T-helper 2 cell (primary cell): ENCODE measurements around the gene CYTH1.
"Not testable (repeated sequence)": the region's sequence is repeated elsewhere in the genome, so short reads cannot be mapped to it uniquely, and the experiment has no call there.

Experiments
- DNase-seq, 5 experiments: peaks; one replicate each; pipeline versions ENCODE4 v3.0.0 to v3.0.0-alpha.2; 2012 to 2022

CYTH1 gene

DNA sequence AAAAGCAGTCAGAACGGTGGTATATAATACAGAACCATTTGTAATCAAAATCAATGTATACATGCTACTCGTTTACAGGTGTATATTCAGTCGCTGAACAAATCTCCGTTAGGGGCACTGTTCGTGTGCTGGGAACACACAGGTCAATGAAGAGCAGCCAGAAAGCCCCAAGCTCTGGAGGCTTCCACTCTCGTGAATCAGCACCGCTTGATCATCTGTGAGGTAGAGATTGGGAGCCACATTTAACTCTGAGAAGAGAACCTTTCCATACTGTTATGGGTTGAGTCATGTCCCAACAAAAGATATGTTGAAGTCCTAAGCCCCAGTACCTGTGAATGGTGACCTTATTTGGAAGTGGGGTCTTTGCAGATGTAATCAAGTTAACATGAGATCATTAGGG is 5.4 kb upstream of the CYTH1 start:
- no peak for DNase-seq

DNA sequence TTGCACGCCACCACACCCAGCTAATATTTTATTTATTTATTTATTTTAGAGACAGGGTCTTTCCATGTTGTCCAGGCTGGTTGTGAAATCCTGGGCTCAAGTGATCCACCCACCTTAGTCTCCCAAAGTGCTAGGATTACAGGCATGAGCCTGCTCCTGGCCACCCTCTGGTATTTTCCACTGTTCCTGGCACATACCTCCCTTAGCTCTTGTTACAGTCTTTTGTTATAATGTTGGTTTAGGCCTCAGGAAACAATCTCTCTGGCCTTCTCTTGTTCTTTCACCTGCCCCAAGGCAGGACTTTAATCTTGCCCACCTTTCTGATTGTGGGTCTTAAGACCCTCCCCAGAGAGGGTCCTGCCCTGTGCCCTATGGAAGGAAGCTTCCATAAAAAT is 3.6 kb upstream of the CYTH1 start:
- DNase-seq, result no peak

DNA sequence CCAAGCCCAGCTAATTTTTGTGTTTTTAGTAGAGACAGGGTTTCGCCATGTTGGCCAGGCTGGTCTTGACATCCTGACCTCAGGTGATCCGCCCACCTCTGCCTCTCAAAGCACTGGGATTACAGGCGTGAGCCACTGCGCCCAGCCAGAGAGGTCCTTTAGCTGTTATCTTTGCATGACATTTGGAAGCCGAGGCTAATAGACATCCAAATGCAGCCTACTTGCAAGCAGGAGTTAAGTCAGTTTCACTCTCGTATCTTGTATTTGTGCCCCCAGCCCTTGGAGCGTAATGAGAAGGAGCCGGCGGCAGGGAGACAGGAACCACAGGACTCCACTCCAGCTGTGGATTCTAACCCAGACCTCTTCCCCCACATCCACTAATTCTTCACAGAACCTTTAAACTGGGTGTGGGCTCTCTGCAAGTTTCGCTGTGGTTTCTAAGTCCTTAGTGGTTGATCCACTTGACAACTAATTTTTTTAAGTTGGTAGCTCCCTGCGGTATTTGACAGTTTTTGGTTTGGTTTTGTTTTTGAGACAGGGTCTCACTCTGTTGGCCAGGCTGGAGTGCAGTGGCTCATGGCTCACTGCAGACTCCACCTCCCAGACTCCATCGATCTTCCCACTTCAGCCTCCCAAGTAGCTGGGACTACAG is 3.1 kb upstream of the CYTH1 start:
- DNase-seq, result peak in 2 of 5 experiments; percentile 55 to 67

DNA sequence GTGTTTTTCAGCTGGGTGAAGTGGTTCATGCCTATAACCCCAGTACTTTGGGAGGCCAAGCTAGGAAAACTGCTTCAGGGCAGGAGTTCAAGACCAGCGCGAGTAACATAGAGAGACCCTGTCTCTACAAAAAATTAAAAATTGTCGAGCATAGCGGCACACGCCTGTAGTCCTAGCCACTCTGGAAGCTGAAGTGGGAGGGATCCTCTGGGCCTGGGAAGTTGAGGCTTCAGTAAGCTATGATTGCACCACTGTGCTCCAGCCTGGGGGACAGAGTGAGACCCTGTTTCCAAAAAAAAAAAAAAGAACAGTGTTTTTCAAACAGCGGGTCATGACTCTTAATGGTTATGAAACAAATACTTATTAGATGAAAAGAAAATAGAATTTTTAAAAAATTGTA is 2.3 kb upstream of the CYTH1 start:
- DNase-seq, result no peak

DNA sequence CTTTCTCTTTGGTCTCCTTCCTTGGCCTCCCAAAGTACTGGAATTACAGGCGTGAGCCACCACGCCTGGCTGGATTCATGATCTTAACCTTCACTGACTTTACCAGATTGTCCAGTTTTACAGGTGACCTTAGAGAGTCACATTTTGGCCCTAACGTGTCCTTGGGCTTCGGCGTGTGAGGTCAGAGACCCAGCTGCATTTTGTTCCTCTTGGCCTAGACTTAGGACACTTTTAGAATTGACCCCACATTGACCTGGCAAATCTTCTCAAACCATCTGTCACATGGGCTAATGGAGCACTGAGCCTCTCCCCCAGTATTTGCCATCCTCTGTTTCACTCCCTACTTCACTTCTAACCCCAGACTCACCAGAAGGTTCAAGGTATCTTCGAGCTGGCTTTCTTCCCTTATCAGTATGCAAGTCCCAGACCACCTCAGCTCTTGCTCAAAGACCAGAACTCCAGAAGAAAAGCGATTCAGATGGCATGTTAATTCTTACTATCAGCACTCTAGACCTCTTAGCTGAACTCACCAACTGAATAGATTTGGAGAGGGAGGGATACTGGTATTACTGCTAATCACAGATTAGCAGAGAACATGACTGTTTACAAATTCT is 1.7 kb upstream of the CYTH1 start:
- no peak for DNase-seq

DNA sequence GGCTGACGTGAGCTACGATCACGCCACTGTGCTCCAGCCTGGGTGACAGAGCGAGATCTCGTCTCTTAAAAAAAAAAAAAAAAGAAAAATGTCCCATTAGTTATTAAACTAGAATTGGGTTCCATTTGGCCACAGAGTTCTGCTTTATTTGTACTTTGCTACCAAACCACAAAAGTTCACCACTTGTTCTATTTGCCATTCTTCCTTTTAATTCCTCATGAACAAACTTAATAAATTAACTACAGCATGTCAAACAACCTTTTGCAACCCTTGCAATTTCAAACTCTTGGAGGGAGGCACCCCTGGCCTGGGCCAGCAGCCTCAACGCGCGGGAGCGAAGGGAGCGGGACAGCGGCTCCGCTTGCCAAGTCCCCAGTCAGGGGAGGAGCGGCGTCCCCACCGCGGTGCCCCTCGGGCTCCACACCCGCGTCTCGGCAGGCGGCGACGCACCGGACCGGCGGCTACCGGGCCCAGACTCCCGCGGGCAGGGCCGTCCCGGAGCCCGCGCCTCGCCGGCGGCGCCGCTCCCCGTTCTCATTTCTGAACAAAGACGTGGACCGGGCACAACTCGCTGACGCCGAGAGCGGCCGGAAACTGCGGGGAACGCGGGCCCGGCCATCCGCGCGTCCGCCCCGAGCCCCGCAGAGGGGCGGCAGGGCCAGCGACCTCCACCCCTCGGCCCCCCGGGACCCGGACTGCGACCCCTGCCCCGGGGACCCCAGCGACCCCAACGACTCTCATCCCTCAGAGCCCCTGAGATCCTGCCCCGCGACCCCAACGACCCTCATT is 775 bp downstream of the CYTH1 start:
- DNase-seq, result peak in 2 of 5 experiments; percentile 34 to 80

DNA sequence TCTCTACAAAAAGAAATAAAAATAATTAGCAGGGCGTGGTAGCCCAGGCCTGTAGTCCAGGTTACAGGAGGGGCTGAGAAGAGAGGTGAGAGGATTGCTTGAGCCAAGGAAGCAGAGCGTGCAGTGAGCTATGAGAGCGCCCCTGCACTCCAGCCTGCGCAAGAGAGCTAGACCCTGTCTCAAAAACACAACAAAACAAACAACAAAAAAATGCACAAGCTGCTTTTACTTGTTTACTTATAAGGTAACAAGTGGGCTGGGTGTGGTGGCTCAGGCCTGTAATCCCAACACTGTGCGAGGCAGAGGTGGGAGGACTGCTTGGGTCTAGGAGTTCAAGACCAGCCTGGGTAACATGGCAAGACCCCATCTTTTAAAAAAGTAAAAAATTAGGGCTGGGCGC is 1.7 kb downstream of the CYTH1 start:
- DNase-seq, result peak in 1 of 5 experiments; percentile 59

DNA sequence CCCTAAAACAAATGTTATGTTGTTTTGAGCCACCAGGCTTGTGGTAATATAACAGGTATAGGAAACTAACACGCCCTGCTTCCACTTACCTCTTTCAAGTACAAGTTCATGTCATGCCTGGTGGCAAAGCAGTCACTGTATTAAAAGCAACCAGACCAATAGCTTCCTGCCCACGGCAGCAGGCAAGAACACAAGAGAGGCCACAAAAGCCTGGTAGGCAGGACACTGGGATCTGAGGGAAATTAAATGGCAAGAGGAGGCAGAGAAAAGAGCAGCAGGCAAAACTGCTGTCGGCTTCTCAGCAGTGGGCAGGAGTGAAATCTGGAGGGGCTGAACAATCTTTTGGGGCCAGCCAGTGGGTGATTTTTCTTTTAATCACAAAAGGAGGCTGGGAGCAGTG is 2.2 kb downstream of the CYTH1 start:
- peak in 3 of 5 experiments; percentile 52 to 93 (median 69) for DNase-seq

DNA sequence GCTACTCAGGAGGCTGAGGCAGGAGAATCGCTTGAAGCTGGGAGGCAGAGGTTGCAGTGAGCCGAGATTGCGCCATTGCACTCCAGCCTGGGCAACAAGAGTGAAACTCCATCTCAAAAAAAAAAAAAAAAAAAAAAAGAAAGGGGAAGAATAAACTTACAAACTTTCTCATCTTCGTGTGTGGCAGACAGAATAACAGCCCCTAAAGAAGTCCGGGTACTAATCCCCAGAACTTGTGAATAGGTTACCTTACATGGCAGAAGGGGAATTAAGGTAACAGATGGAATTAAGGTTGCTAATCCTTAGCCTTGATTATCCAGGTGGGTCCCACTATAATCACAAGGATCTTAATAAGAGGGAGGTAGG is 2.8 kb downstream of the CYTH1 start:
- DNase-seq, result not testable (repeated sequence)

DNA sequence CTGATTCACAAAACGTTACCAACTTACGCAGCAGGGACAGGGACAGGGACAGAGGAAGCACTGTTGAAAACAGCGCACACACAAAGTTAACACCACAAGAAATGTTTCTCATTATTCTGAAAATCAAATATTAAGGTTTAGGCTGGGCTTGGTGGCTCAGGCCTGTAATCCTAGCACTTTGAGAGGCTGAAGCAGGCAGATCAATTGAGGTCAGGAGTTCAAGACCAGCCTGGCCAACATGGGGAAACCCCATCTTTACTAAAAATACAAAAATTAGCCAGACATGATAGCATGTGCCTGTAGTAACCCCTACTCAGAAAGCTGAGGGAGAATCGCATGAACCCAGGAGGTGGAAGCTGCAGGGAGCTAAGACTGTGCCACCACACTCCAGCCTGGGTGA is 4.2 kb downstream of the CYTH1 start:
- DNase-seq, result peak in 1 of 5 experiments; percentile 42

DNA sequence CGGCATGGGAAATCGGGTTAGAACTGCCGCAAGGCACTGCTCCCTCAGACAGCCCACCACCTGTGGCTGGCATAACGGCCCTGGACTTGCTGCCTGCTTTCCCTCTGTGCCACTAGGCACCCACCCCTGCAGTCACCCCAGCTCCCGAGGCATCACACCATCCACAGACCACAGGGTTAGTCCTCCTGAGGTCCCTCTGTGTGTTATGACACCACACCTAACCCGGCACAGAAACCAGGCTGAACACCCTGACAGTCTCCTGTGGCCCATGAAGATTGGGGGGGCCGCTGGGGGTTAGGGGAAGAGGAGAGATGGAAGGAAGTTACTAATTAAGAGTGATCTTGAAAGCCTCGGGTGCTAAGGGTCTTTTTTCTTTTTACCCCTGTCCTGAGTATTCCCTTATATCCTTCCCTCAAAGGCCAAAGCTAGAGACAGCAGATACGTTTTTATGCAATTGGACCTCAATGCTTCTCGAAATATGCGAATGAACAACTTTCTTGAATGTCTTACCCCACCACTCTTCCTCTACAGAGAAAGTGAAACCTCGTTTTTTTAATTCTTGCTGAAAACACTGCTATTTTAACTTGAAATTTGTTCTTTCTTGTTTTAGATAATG is 7.0 kb downstream of the CYTH1 start:
- DNase-seq, result peak in 4 of 5 experiments; percentile 45 to 89 (median 60)

DNA sequence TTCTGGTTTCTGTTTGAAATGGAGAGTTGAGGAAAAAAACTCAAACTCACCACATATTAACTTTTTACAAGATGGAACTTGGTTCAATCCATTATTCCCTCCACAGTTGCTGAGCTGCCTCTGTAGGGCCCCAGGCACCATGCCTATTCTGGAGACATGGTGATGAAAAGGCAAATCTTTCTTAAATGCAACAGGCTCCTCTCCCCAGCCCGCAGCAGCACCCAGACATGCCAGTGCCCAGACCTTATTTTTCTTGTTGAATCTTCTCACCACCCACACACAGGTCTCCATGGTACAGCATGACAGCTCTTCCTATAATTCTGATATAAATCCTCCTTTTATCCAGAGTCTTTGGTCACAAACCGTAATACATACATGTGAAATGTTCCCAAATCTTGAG is 7.6 kb downstream of the CYTH1 start:
- peak in 1 of 5 experiments; percentile 59 for DNase-seq

DNA sequence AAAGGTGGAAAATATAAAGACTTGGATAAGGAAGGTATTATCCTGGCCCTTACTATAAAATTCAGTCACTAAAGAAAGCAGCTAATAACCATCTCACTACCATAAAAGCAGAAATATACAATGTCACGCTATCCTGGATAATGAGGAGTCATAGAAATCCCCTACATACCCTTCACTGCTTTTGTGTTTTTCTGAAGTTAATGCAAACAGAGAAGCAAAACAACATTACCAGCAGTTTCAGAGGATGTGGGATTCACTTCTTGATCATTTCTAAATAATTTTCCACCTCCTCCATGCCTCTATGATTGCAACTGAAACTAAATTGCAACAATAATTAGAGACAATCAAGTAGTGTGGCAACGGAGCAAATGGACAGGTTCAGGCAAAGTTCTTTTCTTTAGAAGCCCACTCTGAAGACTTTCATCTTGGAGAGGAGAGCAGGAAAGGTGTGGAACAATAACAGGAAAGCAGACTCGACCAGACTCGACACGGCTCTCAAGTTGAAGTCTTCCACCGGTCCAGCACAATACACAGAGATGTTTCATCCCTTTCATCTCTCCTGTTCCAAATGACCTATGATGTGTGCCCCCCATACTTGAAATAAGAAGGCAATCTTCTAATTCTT is 10.2 kb downstream of the CYTH1 start:
- DNase-seq, result peak in 1 of 5 experiments; percentile 84

DNA sequence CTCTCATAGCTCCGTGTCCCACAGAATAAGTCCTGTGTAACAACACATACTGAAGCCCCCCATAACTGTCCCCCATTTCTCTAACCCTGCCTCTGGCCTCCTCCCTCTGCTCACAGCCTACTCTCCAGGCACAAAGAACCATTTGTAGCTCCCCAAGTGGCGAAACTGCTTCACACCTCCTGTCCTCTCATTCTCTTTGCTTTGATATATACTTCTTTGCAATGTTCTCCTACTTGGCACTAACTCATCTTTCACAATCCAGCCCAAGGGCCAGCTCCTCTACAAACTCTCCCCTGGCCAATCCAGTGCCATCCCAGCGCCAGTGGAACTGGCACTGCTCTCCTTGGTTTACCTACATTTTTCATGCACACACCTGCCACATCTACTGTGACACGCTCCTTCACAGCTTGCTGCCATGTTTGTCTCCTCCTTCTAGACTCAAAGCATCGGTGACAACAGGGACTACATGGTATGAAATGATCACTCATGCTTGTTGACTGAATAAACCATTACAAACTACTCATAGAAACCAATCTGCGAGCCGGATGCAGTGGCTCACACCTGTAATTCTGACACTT is 12.8 kb downstream of the CYTH1 start:
- DNase-seq, result peak in 1 of 5 experiments; percentile 63

DNA sequence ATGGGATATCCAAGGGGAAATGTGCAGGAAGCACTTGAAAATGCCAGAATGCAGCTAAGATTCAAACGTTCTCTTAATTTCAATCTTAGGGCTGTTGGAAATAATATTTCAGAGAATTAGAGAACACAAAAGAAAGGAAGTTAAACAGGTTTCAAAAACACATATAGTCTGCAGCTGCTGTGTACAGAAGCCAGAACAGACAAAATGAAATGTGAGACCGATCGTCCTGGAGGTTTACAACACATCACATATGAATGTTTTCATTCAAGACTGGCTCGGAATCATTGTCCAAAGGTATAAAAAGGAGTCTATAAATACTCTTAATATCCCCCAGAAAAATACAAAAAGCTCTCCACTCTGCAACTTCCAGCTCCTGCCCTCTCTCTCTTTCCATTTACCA is 14.3 kb downstream of the CYTH1 start:
- DNase-seq, result no peak

DNA sequence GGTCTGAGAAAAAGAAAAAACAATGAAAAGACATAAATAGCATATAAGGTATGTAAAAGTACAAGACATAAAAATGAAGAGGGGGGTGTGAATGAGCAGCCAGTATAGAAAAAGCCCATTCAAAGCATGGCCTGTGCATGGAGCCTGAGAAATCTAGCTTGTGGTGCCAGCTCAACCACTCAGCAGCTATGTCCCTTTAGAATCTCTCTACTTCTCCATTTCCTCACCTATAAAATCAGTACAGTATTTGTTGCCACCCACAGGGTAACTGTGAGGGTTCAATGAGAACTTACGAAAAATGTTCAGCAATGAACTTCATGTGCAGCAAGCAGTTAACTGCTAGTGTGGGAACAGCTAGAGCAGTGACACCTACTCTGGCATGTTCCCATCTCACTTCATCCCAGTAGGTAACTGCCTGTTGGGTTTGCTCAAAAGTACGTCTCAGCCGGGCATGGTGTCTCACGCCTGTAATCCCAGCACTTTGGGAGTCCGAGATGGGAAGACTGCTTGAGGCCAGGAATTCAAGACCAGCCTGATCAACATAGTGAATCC is 15.3 kb downstream of the CYTH1 start:
- DNase-seq, result peak in 1 of 5 experiments; percentile 47

DNA sequence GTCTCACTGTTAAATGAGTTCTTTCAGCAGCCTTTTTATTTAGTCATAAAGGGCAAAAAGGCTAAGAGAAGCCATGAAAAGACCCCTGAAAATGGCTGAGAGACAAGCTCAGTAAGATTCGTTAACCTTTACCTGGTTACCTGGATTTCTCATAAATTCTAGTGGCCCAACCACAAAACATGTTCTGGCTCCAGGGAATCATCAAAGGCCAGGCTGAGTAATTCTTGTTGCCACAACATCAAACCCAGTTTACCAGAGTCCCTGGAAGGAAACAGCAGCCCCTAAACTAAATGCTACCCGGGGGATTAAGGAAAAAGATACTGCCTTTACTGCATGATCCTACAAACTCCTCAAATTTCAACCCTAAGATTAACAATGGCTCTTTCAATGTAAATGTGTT is 15.8 kb downstream of the CYTH1 start:
- no peak for DNase-seq

DNA sequence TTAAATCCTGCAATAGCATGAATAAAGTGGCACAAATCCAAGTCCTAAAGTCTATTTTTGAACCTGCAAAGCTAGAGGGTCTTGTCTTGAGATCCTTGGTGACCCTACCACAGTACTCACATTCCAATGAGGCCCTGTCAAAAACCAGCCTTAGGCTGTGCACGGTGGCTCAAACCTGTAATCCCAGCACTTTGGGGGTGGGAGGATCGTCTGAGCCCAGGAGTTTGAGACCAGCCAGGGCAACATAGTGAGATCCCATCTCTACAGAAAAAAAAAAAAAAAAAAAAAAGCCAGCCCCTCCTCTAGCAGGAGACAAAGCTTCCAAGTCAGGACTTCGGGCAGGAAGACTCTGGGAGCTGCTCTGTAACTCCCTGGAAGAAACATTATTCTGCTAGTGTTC is 16.3 kb downstream of the CYTH1 start:
- no peak for DNase-seq

DNA sequence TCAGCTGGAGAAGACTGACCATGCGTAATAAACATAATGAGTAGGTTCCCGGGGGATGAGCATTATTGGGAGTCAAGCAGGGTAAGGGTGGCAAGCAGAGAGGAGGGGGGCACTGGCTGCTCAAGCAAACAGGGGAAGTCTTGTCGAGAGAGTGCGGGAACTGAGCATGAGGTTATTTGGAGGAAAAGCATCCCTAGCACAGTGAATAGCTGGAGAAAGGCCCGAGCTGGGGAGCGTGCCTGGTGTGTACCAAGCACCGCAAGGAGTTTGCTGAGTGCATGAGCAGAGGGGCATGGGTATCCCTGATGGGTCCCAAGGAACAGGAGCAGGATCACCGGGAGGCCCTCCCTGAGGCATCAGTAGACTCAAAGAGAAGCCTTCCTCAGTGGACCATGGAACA is 17.2 kb downstream of the CYTH1 start:
- no peak for DNase-seq

DNA sequence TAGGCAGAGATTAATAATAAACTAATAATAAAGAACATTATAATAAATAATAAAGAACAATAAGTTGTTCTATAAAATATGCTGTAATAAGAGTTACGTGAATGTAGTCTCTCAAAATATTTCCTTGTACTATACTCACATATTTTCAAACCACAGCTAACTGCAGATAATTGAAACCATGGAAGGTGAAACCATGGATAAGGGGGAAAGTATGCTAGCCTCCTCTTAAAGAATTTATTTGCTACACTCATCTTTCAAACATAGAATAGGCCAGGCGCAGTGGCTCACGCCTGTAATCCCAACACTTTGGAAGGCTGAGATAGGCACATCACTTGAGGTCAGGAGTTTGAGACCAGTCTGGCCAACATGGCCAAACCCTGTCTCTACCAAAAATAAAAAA is 18.5 kb downstream of the CYTH1 start:
- DNase-seq, result no peak

DNA sequence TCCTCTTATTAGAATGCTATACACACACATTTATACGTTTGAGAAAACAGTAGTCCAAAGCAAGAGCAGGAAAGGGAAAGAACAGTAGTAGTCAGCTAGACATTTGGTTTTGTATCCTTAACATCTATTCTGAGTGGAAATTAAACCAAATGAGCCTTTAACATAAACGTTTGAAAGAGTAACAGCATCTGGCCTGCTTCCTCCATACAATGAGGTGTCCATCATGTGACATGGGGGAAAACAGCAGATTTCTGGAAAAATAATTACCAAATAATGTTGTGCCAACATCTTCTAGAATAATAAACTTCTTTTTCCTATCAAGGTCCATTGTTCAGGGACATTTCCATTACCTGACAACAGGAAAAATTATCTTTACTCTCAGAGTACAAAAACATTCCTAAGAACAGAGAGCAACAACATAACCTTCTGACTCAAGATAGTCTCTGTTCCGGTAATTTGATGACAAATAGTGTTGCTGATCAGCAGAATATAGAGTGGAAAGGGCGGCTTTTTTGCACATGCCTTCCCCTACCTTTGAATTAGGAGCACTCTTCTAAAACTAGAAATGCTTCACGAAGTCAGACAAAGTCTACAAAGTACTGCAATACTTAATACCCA is 20.2 kb downstream of the CYTH1 start:
- DNase-seq, result peak in 1 of 5 experiments; percentile 41

DNA sequence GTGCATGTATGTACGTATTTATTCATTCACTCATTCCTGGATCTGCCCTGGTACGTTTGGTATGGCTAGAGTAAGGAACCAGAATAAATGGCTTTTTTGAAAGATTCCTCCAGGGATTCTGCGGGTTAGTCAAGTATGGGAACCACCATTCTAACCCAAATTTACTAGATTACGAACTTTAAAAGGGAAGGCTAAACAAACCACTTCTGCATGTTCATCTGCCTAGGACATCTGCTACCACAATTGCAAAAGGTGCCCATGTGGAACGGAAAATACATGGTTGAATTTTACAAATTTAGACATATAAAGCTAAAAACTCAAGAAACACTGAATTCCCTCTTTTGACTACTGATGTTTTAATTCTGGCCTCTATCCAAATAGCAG is 22.1 kb downstream of the CYTH1 start:
- no peak for DNase-seq
